ENCODE data around the gene S1PR3. TPM values are rescaled to one million over a fixed set of nuclear protein-coding genes. Genes with fewer than 3 reads are reported as not detected.

The S1PR3 gene
- total RNA-seq, 1 donor from 2014 or later, result 1.6 TPM

DNA sequence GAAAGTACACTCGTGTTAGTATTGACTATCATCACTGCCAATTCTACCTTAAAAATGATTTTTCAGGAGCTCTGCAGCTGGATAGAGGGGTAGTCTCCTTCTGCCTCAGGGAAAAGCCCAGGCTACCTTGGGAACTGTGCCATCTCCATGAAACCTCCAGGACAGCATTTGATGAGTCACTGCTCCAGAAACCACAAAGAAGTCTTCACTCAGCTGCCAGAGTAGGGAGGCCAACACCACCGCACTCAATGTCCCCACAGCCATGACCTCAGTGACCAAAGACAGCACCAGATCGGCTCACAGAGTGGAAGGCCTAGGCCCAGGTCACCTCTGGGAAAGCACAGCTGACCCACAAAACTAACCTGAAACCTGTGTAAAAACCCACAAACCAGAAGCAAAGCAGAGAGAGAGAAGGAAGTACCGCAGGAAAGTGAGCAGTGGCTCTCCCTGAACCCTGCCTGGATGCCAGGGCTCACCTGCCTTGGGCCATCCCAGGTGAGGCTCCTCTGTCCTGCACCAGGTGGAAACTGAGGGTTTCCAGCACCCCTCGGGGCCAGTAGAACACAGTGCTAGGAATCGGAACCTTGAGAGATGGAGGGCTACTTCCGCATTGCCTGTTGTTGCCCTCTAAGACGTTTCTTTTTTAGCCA lies 30.0 kb downstream of the S1PR3 start:
- TF ChIP-seq, protein P1, sequence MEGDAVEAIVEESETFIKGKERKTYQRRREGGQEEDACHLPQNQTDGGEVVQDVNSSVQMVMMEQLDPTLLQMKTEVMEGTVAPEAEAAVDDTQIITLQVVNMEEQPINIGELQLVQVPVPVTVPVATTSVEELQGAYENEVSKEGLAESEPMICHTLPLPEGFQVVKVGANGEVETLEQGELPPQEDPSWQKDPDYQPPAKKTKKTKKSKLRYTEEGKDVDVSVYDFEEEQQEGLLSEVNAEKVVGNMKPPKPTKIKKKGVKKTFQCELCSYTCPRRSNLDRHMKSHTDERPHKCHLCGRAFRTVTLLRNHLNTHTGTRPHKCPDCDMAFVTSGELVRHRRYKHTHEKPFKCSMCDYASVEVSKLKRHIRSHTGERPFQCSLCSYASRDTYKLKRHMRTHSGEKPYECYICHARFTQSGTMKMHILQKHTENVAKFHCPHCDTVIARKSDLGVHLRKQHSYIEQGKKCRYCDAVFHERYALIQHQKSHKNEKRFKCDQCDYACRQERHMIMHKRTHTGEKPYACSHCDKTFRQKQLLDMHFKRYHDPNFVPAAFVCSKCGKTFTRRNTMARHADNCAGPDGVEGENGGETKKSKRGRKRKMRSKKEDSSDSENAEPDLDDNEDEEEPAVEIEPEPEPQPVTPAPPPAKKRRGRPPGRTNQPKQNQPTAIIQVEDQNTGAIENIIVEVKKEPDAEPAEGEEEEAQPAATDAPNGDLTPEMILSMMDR (IDR thresholded peaks at IDR 0.05), result no peak
- peak; percentile 72 for DNase-seq (ENCODE audit: extremely low spot score, unreplicated experiment)
- Mint-ChIP-seq H3K36me3 (ENCODE audit: unreplicated experiment) (no peaks in the 10 kb centered on the region), H3K4me1 (ENCODE audit: unreplicated experiment) (peaks cover 9% of the 10 kb centered on the region), H3K4me3 (ENCODE audit: unreplicated experiment) (no peak overlapping the region), H3K9me3 (ENCODE audit: unreplicated experiment) (no peaks in the 10 kb centered on the region), H3K27me3 (ENCODE audit: unreplicated experiment) (peaks cover 3% of the 10 kb centered on the region), H3K27ac (ENCODE audit: unreplicated experiment) (no peak overlapping the region)

DNA sequence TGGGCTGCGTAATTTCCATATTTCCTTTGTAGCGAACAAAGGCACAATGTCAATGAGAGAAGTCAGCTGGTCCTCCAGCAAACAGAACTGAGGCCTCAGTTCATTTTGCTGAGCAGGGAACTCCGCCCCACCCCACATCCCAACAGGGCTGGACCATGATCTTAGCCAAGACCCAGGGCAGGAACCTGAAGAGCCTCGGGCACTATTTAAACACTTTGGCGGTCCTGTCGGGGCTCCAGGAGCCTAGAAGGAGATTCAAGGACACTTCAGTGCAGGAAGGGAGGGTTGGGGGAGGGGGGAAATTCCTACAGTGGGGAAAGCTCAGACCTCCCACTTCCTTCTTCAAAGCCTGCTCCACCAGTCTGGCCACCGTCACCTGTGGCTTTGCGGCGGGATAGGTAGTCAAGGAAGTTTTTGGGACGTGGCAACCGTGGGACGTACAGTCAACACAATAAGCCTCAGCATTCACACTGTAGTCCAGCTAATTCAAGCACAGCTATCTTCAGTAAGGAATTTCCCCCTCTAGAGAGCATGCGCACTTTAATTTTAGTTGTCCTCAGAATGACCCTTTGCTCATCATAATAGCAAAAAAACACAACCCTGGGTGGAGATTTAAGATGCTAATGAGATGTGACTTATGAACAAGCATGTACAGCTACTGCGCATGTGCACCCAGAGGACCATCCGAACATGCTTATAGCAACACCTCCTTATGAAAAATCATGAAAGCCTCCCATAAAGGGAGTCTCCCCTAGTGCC lies 30.9 kb downstream of the S1PR3 start:
- Mint-ChIP-seq H3K4me3 (ENCODE audit: unreplicated experiment) (no peak overlapping the region), H3K27me3 (ENCODE audit: unreplicated experiment) (peaks cover 3% of the 10 kb centered on the region), H3K36me3 (ENCODE audit: unreplicated experiment) (no peaks in the 10 kb centered on the region), H3K9me3 (ENCODE audit: unreplicated experiment) (no peaks in the 10 kb centered on the region), H3K4me1 (ENCODE audit: unreplicated experiment) (peaks cover 9% of the 10 kb centered on the region), H3K27ac (ENCODE audit: unreplicated experiment) (no peak overlapping the region)
- no peak for DNase-seq (ENCODE audit: extremely low spot score, unreplicated experiment)
- TF ChIP-seq, protein P1 (IDR thresholded peaks at IDR 0.05), result no peak

DNA sequence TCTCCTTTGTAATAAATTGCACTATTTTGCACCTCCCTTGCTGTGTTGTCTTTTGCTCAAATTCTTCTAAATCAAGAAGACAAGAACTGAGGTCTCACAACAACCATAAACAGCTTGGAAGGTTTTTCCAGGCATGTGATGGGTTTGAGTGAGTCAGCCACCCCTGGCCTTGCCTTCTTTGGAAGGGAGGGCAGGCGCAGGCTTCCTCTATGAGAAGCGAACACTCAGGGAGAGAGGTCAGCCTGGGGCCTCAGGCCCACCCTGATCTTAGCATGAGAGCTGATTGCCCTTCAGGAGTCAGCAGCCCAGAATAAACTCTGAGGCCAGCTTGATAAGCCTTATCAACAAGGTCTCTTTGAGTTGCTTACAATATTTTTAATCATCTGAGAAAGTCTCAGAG lies 31.6 kb downstream of the S1PR3 start:
- TF ChIP-seq, protein P1 (IDR thresholded peaks at IDR 0.05), result no peak
- H3K27me3 Mint-ChIP-seq (ENCODE audit: unreplicated experiment), result peaks cover under 1% of the 10 kb centered on the region
- H3K9me3 Mint-ChIP-seq (ENCODE audit: unreplicated experiment), result no peaks in the 10 kb centered on the region
- no peak overlapping the region for H3K27ac Mint-ChIP-seq (ENCODE audit: unreplicated experiment)
- H3K4me3 Mint-ChIP-seq (ENCODE audit: unreplicated experiment), result no peak overlapping the region
- no peaks in the 10 kb centered on the region for H3K36me3 Mint-ChIP-seq (ENCODE audit: unreplicated experiment)
- H3K4me1 Mint-ChIP-seq (ENCODE audit: unreplicated experiment), result peaks cover 9% of the 10 kb centered on the region
- no peak for DNase-seq (ENCODE audit: extremely low spot score, unreplicated experiment)

DNA sequence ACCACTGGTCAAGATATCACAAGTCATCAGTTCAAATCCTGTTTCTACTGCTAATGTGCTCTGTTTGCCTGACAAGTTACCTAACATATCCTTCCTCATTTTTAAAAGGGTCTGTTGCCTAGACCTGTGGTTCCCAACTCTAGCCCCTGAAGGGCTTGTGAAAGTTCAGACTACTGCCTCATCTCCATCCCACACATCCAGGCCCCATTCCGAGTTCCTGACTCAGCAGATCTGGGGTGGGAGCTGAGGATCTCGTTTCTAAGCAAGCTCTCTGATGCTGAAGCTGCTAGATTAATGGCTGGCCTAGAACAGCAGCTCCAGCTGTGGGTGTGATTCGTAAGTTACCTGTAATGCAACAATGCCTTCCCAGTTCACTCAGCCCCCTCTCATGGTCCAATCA lies 32.5 kb downstream of the S1PR3 start:
- Mint-ChIP-seq H3K27ac (ENCODE audit: unreplicated experiment) (no peak overlapping the region), H3K9me3 (ENCODE audit: unreplicated experiment) (no peaks in the 10 kb centered on the region), H3K4me1 (ENCODE audit: unreplicated experiment) (peaks cover 9% of the 10 kb centered on the region), H3K4me3 (ENCODE audit: unreplicated experiment) (no peak overlapping the region), H3K36me3 (ENCODE audit: unreplicated experiment) (no peaks in the 10 kb centered on the region), H3K27me3 (ENCODE audit: unreplicated experiment) (peaks cover 2% of the 10 kb centered on the region)
- TF ChIP-seq, protein P1 (IDR thresholded peaks at IDR 0.05), result no peak
- DNase-seq (ENCODE audit: extremely low spot score, unreplicated experiment), result no peak

DNA sequence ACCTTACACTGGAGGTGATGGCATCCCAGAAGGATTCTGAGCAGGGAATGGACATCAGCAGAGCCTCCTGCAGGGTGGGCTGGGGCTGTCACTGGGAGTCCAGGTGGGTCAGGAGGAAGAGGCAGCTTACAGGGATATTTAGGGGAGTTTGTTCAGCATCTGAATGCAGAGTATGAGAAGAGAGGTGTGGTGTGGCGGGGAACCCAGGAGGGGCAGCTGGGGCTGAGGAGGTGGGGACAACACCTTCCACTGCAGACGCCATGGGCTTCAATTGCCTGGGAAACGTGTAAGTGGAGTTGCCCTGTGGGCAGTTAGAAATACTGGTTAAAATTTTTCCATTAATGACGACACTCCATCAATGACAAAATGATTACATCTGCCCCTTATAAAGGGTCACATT lies 33.5 kb downstream of the S1PR3 start:
- Mint-ChIP-seq H3K4me3 (ENCODE audit: unreplicated experiment) (no peak overlapping the region), H3K27ac (ENCODE audit: unreplicated experiment) (no peak overlapping the region), H3K27me3 (ENCODE audit: unreplicated experiment) (peaks cover 2% of the 10 kb centered on the region), H3K4me1 (ENCODE audit: unreplicated experiment) (peaks cover 9% of the 10 kb centered on the region), H3K9me3 (ENCODE audit: unreplicated experiment) (peaks cover 6% of the 10 kb centered on the region), H3K36me3 (ENCODE audit: unreplicated experiment) (no peaks in the 10 kb centered on the region)
- no peak for DNase-seq (ENCODE audit: extremely low spot score, unreplicated experiment)
- TF ChIP-seq, protein P1 (IDR thresholded peaks at IDR 0.05), result no peak

Data from osteocyte (in vitro differentiated cells).